Hematopoietic multipotent progenitor cell (in vitro differentiated cells): ENCODE measurements around the gene MED14. TPM values are rescaled to one million over a fixed set of nuclear protein-coding genes. Genes with fewer than 3 reads are reported as not detected.
"Not testable (repeated sequence)": the region's sequence is repeated elsewhere in the genome, so short reads cannot be mapped to it uniquely, and the experiment has no call there.

Experiments
- DNase-seq, 3 donors: peaks; one replicate each; pipeline ENCODE4 v3.0.0-alpha.2; 2011 to 2015; ENCODE audit warnings: low read depth in 2 of 3, low spot score in 2 of 3
- total RNA-seq: library from RNA; depleted of rRNA; stranded (reverse); fragments of >200 nt; gene quantifications from one replicate; pipeline ENCODE4 v1.2.3, GENCODE V29; 2012

MED14 gene
- total RNA-seq, 1 donor = 19.7 TPM

DNA sequence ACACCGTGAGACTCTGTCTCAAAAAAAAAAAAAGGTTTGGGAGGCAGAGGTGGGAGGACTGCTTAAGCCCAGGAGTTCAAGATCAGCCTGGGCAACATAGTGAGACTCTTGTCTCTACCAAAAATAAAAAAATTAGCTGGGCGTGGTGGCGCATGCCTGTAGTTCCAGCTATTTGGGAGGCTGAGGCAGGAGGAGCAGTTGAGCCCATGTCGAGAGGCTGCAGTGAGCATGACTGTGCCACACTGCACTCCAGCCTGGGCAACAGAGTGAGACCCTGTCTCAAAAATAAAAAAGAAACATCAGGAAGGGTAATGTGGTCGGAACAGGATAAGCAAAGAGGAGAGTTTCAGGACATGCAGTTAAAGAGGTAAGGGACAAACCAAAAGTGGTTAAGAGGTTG, 2.8 kb downstream of the MED14 start:
- not testable (repeated sequence) for DNase-seq

DNA sequence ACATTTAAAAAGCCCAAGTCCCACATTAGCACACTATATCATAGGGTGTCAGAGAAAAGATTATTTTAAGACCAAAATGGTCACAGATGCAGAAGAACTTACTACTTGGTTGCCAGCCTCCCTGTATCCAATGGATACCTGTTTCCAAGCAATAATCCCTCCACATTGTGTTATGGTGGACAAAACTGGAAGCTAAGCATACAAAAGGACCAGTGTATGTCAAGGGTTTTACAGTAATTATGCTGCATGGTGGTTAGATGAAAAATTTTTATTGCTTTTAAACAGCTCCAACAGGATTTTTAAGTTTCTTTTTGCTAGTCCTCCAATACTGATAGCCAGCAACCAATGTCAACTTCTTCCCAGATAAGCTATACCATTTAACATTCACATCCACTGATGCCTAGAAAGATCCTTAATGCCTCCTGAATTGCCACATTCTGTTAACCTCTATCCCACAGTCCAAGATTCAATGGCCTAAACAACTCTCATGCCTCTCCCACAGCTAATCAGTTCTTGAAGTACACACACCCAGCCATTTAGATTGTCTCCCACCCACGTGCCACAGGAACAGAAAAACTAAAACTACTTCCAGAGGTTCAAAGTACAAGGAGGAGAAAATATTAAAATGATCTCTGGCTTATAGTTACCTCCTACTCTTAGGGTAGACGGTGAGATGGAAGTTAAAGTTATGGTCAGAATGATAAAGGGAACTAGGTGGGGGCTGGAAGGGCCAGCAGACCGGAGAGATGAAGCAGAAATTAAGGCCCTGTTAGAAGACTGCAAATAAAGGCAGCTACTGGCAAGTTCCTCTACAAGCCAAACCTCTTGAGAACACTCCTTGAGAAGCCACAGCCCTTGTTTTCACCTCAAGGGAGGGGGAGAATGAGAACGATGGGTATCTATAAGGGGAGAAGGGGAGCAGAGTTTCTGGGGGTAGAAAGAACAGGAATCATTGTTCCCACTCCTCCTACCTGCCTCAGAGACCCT, 5.5 kb downstream of the MED14 start:
- peak in 1 of 3 donors; percentile 13 for DNase-seq

DNA sequence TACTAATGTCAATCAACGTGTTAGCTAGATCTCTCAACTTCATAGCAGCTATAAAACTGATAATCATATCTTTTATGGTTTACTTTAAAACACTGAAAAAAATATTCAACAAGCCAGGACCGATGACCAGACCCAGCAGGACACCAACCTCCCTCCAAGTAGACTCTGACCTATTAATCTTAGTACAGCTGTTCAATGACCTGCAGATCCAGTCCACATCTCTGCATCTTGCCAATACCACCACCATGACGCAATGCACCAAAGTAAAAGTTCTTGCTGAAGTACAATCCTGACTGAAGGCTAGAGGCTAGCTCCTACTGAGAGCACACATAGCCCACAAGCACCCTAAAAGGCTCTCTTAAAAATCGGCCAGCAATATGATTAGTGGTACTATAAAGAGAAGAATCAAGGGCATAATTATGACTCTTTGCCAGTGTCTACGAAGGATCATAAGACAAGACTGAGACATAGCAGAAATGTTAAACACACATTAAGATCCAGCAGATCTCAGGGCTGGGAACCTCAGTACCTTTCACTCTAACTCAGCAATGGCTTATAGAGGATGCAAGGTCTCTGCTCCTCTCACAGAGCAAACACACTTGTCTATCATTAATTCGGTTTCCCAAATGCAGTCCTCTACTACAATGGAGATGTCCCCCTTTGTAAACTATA, 7.6 kb downstream of the MED14 start:
- DNase-seq = no peak

DNA sequence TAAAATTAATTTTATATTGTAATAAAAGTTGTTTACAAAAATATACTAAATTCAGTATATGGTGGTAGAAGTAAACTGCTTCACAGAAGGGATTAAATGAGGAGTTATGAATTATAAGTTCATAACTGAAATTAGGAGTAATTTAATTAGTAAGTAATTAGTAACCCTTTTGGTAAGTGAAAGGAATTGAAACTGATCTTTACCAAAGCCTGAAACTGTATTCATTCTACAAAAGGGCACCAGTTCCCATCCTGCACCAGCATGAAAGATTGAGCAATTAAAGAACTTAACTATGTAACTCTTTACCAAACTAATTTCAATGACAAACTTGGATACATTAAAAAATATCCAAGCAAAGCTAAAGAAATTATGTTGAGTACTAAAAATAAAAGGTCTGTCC, 8.2 kb downstream of the MED14 start:
- no peak for DNase-seq

DNA sequence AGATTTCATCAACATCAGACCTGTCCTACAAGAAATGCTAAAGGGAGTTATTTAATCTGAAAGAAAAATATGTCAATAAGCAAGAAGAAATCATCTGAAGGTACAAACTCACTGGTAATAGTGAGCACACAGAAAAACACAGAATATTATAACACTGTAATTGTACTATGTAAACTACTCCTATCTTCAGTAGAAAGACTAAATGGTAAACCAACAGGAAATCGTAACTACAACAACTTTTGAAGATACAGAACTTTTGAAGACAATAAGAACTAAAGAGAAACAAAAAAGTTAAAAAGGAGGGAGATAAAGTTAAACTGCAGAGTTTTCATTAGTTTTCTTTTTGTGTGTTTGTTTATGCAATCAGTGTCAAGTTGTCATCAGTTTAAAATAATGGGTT, 12.4 kb downstream of the MED14 start:
- no peak for DNase-seq

DNA sequence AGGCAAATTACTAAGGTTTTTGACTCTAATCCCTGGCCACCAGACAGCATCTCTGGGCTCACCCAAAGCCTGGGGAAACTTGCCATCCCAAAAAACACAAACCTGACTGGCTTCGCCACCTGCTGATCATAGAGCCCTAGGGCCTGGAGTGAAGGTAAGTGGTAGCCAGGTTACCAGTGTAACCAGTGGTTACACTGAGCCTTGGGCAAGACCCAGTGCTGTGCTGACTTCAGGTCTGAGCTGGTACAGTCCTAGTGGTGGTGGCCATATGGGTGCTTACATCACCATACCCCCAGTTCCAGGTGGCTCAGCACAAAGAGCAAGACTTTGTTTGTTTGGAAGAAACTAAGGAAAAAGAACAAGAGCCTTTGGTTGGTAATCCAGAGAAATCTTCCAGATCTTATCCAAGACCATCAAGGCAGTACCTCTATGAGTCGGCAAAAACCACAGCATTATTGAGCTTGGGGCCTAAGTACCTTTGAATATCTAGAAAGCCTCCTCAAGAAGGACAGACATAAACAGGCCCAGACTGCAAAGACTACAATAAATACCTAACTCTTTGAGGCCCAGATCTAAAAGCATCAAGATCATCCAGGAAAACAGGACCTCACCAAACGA, 13.7 kb downstream of the MED14 start:
- no peak for DNase-seq

DNA sequence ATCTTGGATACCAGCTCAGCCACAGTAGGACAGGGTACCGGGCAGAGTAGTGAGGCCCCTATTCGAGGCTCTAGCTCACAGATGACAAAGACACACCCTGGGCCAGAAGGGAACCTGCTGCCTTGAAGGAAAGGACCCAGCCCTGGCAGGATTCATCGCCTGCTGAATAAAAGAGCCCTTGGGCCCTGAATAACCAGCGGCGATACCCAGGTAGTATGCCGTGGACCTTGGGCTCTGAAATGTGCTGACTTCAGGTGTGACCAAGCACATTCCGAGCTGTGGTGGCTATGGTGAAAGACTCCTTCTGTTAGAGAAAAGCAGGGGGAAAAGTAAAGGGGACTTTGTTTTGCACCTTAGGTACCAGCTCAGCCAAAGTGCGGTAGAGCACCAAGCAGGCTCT, 14.6 kb downstream of the MED14 start:
- no peak for DNase-seq

DNA sequence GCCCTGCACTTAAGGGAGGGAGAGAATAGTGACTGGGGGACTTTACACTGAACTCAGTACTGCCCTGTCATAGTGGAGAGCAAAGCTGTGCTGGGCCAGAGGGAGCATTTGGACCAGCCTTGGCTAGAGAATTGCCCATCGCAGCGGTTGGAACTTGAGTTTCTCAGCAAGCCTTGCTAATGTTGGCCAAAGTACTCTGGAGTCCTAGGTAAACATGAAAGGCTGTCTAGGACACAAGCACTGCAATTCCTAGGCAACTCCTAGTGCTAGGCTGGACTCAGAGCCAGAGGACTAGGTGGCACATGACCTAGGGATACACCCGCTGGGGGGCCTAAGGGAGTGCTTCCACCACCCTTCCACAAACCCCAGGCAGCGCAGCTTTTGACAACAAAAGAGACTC, 15.0 kb downstream of the MED14 start:
- DNase-seq = no peak

DNA sequence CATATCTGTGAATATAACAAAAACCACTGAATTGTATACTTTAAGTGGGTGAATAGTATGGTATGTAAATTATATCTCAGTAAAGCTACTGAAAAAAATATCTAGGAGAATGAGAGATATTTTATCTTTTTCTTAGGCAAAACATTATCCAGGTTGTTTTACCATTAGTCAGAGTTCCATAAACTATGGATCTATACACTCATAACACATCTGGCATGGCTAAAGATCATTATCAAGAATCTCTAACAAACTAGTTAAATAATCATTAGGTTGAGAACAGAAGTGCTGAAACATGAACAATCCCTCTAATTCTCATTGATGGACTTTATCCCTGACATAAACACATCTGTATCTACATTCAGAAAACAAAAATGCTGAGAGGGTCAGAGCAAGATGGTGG, 15.6 kb downstream of the MED14 start:
- no peak for DNase-seq

DNA sequence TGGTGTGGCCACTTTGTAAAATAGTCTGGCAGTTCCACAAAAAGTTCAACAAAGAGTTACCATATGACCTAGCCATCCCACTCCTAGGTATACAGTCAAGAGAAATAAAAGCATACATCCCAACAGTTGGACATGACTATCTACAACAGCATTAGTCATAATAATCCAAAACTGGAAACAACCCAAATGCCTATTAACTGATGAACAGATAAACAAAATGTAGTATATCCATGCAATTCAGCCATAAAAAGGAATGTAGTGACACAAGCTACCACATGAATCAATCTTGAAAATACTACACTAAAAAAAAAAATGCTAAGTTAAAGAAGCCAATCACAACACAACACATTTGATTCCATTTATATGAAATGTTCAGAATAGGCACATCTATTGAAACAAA, 16.1 kb downstream of the MED14 start:
- no peak for DNase-seq

DNA sequence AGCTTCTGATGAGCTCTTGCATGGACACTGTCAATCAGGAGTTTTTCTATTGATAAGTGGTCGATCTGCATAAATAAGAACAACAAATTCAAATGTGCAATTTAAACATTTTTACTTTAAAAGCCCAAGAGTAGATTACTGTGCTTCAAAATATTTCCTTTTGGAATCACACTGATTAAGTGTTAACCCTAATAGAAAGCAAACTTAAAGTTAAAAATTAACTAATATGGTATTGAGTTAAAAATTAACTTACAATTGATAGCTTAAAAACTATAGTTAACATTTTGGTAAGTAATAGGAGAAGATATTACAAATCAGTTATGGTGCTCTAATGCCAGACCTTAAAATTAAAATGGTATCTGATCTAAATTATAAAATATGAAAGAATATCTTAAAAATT, 25.9 kb downstream of the MED14 start:
- DNase-seq = no peak

DNA sequence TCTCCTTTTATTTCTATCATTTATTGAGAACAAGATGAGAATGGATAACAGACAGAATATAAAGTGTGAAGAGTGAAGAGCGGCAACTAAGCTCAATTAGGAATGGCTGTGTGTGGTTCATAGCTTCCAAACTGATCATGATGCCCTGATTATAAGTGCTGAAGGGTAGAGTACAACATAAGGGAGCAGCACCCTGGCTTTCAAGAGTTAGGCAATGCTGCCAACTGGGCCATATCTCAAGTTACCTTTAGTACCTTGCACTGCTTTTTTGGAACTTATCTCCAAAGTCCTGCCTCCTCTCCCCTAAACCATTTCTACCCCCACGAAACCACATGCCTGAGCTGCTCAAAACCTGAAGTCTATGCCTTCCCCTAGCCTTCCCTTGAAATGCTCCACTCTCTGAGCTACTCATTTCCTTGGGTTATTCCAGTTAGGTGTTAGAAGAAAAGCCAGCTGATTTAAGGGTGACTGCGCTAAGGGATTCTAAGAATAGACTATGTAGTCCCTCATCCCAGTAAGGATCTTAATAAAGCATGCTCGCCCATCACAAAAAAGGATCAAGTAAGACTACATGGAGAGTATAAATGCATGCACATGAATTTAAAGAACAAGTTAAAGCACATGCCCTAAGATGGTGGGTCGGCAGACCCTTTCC, 29.6 kb downstream of the MED14 start:
- DNase-seq = no peak

DNA sequence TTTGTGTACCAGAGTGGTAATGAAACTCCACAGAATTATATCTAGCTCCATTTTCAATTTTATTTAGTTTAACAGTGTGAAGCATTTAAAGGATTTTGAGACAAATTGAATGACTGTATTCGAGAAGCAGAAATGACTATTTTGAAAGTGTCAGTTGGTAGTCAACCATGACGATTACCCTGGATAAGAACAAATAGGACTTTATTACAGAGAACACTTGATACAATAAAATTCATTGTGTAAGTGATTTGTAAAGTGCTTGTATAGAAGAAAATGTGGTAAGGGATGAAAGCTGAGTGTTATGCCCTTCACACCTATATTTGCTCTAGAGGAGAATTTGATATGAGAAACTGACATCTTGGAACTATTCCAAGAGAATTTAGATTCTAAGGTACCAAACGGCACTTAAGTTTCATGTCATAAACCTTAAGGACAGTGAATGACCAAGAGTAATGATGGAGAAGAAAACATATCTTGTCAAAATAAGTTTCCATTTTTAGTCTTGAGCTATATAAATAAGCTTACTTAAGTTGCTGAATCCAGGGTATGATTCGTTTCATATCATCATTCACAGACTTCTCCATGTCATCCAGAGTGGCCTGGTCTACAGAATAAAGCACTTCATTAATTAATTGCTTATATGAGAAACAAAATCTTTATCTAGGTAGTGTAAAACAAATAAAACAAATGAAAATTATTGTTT, 34.6 kb downstream of the MED14 start:
- DNase-seq = no peak

DNA sequence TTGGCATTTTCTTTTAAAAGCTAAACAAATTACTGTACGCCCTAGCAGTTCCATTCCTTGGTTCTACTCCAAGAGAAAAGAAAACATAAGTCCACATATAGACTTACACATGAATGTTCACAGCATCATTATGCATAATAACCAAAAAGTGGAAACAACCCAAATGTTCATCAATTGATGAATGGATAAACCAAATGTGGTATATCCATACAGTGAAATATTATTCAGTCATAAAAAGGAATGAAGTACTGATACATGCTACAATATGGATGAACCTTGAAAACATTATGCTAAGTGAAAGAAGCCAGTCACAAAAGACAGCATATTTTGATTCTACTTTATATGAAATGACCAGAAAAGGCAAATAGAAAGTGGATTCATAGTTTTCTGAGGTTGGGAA, 36.5 kb downstream of the MED14 start:
- no peak for DNase-seq

DNA sequence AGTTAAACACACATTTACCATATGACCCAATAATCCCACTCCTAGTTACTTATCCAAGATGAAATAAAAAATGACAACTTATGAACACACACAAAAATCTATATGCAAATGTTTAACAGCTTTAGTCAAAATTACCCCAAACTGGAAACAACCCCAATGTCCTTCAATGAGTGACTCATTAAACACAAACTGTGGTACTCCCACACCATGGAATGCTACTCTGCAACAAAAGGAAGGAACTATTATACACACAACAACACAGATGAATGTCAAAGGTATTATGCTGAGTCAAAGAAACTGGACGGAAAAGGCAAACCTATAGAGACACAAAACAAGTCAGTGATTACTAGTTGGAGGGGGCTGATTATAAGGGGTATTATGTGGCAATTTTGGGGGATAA, 40.5 kb downstream of the MED14 start:
- no peak for DNase-seq

DNA sequence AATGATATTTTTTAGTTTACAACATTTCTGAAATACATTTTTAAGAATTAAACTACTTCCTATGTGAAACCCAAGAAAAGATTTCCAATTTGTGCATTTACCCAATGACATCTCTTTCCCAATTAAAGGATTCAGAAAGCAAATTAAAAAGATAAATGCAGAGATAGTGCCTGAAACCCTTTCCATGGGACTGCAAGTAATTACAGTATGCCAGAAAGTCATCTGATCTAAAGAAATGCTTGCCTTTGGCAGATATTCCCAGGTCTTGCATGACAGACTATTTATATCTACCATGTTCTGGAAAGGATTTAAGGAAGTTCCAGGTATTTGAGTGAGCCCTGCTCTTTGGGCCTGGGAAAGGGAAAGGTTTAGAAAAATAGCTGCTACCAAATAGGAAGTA, 46.4 kb downstream of the MED14 start:
- no peak for DNase-seq

DNA sequence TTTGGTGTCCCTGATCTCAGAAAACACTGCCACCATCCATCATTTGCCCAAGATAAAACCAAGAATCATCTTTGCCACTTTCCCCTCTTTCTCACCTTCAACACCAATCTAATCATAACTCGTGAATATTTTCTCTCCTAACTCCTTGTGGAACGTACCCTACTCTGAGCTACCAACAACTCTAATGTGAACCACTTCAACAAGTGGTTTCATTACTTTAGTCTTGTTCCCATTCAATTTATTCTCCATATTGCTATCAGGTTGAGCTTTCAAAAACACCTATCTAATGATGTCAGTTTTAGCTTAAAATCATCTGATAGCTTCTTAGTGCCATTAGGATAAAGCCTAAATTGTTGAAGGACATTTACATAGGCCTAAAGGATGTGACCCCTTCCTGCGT, 48.2 kb downstream of the MED14 start:
- DNase-seq = no peak

DNA sequence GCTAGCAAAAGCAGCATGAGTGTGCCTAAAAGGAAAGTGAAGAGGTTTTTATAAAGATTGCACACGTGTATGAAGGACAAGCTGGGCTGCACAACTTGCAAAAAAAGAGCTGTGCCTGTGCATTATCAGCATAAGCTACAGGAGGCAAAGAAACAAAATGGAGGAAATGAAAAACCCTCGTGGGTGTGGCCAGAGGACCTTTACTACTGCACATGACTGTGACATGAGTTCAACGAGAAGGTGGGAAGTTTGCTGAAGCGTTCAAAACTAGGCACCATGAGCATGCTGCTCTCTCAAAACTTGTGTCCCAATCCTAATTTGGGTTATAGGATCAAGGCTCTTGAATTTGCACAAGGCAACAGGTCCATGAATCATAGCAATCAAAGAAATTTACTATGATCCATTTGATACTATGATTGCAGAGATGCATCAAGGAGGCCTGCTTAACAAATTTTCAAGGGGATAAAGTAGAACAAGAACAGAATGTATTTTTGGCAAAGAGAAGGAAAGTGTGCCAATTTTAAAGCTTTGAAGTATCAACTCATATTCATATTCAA, 49.9 kb downstream of the MED14 start:
- DNase-seq = no peak

DNA sequence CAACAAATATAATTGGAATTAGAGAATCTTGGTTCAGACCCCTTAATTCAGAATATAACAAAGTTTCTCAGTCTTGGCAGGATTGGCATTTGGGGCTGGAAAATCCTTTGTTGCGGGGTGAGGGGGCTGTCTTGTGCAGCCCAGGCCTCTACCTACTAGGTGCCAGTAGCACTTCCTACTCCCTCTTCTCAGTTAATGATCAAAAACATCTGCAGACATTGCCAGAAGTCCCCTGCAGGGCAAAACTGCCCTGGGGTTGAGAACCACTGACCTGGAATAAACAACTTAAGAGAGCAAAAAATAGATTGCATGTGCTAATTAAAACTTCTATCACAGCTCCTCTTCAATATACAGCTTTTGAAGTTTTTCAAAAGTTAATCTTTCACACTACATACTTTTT, 51.2 kb downstream of the MED14 start:
- no peak for DNase-seq

DNA sequence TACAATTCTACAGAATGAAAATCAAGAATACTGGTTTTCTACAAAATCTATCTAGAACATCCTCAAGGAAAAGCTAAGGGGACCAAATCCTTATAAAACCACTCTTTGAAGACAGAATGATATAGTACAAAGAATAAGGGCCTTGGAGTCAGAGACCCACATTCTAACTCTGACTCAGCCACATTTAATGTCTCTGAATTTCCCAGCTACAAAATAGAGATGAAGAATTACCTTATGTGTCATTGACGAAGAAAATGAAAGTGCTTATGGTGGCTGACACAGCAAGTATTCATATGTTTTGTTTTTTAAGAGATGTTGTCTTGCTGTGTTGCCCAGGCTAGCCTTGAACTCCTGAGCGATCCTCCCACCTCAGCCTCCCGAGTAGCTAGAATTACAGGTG, 52.1 kb downstream of the MED14 start:
- no peak for DNase-seq
